WTC11 (cell line): ENCODE measurements around the gene KLRC2. TPM values are rescaled to one million over a fixed set of nuclear protein-coding genes. Genes with fewer than 3 reads are reported as not detected.

ENCODE experiments used
- ATAC-seq: fragments of 200-7000 bp; cut with Tn5 transposase; 2 replicates; pipeline ENCODE4 v1.10.0; 2021; ENCODE audit warnings: mild to moderate bottlenecking, moderate library complexity
- CTCF ChIA-PET: fragments of 300-600 bp; sonication (Branson Sonifier 250); formaldehyde crosslinking; loops from one replicate; lab custom pipeline; 2021; ENCODE audit warnings: antibody characterized with exemption; lab: Charles Lee
- POLR2A ChIA-PET: fragments of 350-600 bp; sonication (Branson Sonifier 250); formaldehyde crosslinking; loops from one replicate; lab custom pipeline; 2021; ENCODE audit warnings: antibody characterized with exemption; lab: Charles Lee
- DNase-seq: peaks from one replicate; pipeline ENCODE4 v3.0.0; 2021; ENCODE audit warnings: low spot score
- H3K27ac Mint-ChIP-seq: 2 replicates; pipeline ENCODE4 v1.8.0; 2021; ENCODE audit warnings: mixed read lengths
- H3K27me3 Mint-ChIP-seq: 2 replicates; pipeline ENCODE4 v1.8.0; 2021; ENCODE audit warnings: low read depth, mild to moderate bottlenecking, moderate library complexity, mixed read lengths
- H3K36me3 Mint-ChIP-seq: 2 replicates; pipeline ENCODE4 v1.8.0; 2021; ENCODE audit warnings: mixed read lengths
- H3K4me1 Mint-ChIP-seq: 2 replicates; pipeline ENCODE4 v1.8.0; 2022; ENCODE audit warnings: mixed read lengths
- H3K4me3 Mint-ChIP-seq: 2 replicates; pipeline ENCODE4 v1.8.0; 2021; ENCODE audit warnings: mild to moderate bottlenecking, moderate library complexity, mixed read lengths
- H3K9me3 Mint-ChIP-seq: 2 replicates; pipeline ENCODE4 v1.8.0; 2021; ENCODE audit warnings: mixed read lengths
- AR ChIP-seq: fragments of 250-450 bp; sonication (Bioruptor Pico); IDR thresholded peaks from 2 replicates; pipeline ENCODE4 v1.9.0; 2021; ENCODE audit warnings: mild to moderate bottlenecking
- ARID4B ChIP-seq: sonication (generic); formaldehyde crosslinking; IDR thresholded peaks from 2 replicates; pipeline ENCODE4 v1.8.0; 2023; ENCODE audit warnings: missing genetic modification reagents, mild to moderate bottlenecking, borderline replicate concordance
- CTCF ChIP-seq: fragments of 200-600 bp; IDR thresholded peaks from 2 replicates; pipeline ENCODE4 v1.8.0; 2022; ENCODE audit warnings: antibody characterized with exemption
- ELF4 ChIP-seq: sonication (generic); formaldehyde crosslinking; IDR thresholded peaks from 2 replicates; pipeline ENCODE4 v1.8.1; 2022; ENCODE audit warnings: low read depth, mild to moderate bottlenecking, moderate library complexity, missing genetic modification reagents
- OVOL2 ChIP-seq: fragments of 250-450 bp; sonication (Bioruptor Pico); IDR thresholded peaks from 2 replicates; pipeline ENCODE4 v1.9.0; 2021; ENCODE audit warnings: mild to moderate bottlenecking, borderline replicate concordance
- SOX15 ChIP-seq: fragments of 250-450 bp; sonication (Bioruptor Pico); IDR thresholded peaks from 2 replicates; pipeline ENCODE4 v1.9.0; 2021; ENCODE audit warnings: mild to moderate bottlenecking
- TEAD4 ChIP-seq: sonication (generic); formaldehyde crosslinking; IDR thresholded peaks from 2 replicates; pipeline ENCODE4 v1.8.0; 2022; ENCODE audit warnings: mild to moderate bottlenecking, missing genetic modification reagents
- USF2 ChIP-seq: sonication (generic); formaldehyde crosslinking; IDR thresholded peaks from 2 replicates; pipeline ENCODE4 v1.8.1; 2023; ENCODE audit warnings: mild to moderate bottlenecking, missing genetic modification reagents, moderate library complexity
- ZNF317 ChIP-seq: sonication (generic); formaldehyde crosslinking; IDR thresholded peaks from 2 replicates; pipeline ENCODE4 v1.8.1; 2023; ENCODE audit warnings: low read depth, mild to moderate bottlenecking, moderate library complexity, missing genetic modification reagents, borderline replicate concordance
- ZNF532 ChIP-seq: fragments of 250-450 bp; sonication (Bioruptor Pico); IDR thresholded peaks from 2 replicates; pipeline ENCODE4 v1.9.0; 2021; ENCODE audit warnings: mild to moderate bottlenecking, borderline replicate concordance
- total RNA-seq: library from RNA; stranded (reverse); gene quantifications from 3 replicates; pipeline ENCODE4 v1.2.3, GENCODE V29; 2021
- TF ChIP-seq, protein P1 (sequence below): fragments of 250-450 bp; sonication (Bioruptor Pico); IDR thresholded peaks from 2 replicates; pipeline ENCODE4 v1.9.0; 2021; ENCODE audit warnings: mild to moderate bottlenecking
- TF ChIP-seq, protein P2 (sequence below): sonication (generic); formaldehyde crosslinking; IDR thresholded peaks from 2 replicates; pipeline ENCODE4 v1.8.1; 2023; ENCODE audit warnings: mild to moderate bottlenecking, missing genetic modification reagents
- TF ChIP-seq, protein P3 (sequence below): sonication (generic); formaldehyde crosslinking; IDR thresholded peaks from 2 replicates; pipeline ENCODE4 v1.8.1; 2023; ENCODE audit warnings: mild to moderate bottlenecking, missing genetic modification reagents, moderate library complexity

KLRC2 gene
- total RNA-seq, 1 experiment from 2014 or later, result not detected

- TF ChIP-seq USF2 (CRISPR knock-in tag), result no peak
- TF ChIP-seq, all 79 proteins: peak for 0
Observed at GRCh38 chr12:10455766-10456165, 20.0 kb upstream of the KLRC2 start (continued).

DNA sequence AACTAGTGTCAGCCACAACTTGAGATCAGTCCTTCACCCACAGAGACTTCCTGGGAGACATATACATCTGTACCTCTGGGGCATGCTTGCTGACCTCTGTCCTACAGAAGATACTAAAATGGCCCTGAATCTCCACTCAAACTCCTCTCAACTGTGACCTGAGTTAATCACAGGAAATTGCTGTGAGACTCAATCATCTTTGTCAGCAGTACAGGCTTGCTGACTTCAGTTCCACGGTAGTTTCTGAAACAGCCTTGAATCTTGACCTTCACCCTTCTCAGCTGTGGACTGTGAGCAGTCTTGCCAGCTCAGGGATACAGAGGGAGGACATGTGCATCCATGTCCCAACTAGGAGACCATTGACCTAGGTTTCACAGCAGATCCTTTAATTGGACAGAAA lies 18.7 kb upstream of the KLRC2 start:
- H3K4me1 Mint-ChIP-seq, result peaks cover 17% of the 10 kb centered on the region
- no peak overlapping the region for H3K27ac Mint-ChIP-seq
- no peak for DNase-seq
- H3K4me3 Mint-ChIP-seq, result no peak overlapping the region
- H3K27me3 Mint-ChIP-seq, result no peaks in the 10 kb centered on the region
- no peak for TF ChIP-seq TEAD4 (CRISPR knock-in tag)
- TF ChIP-seq CTCF, result no peak
- no peak for TF ChIP-seq ZNF317 (CRISPR knock-in tag)
- TF ChIP-seq ARID4B (CRISPR knock-in tag), result no peak
- TF ChIP-seq ZNF532 (CRISPR knock-in tag), result no peak
- TF ChIP-seq, protein P1, sequence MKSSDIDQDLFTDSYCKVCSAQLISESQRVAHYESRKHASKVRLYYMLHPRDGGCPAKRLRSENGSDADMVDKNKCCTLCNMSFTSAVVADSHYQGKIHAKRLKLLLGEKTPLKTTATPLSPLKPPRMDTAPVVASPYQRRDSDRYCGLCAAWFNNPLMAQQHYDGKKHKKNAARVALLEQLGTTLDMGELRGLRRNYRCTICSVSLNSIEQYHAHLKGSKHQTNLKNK (CRISPR knock-in tag), result no peak
- no peak for TF ChIP-seq ELF4 (CRISPR knock-in tag)
- TF ChIP-seq, protein P2, sequence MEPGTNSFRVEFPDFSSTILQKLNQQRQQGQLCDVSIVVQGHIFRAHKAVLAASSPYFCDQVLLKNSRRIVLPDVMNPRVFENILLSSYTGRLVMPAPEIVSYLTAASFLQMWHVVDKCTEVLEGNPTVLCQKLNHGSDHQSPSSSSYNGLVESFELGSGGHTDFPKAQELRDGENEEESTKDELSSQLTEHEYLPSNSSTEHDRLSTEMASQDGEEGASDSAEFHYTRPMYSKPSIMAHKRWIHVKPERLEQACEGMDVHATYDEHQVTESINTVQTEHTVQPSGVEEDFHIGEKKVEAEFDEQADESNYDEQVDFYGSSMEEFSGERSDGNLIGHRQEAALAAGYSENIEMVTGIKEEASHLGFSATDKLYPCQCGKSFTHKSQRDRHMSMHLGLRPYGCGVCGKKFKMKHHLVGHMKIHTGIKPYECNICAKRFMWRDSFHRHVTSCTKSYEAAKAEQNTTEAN (CRISPR knock-in tag), result no peak
- no peak for ATAC-seq
- peaks cover 40% of the 10 kb centered on the region for H3K9me3 Mint-ChIP-seq
- peaks cover 29% of the 10 kb centered on the region for H3K36me3 Mint-ChIP-seq
- POLR2A ChIA-PET, result no interaction called here
- CTCF ChIA-PET, result no interaction called here

DNA sequence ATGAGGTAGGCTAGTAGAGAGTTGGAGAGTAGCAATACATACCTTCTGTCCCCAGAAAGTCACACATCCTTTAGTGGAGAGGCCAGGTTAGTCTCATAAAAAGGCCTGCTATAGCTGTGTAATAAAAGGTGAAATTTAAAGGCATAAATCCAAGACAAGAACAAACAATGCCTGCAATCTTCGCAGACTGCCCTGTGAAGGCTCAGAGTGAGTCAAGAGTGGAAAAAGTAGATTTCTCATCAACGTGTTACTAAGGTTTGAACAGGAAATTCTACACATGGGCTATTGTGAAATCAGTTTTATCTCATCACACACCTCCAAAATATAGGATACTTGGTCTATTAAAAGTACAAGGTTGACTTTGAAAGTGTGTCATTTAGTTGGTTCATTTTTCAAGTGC lies 17.3 kb upstream of the KLRC2 start, which contains the start of gene KLRC1:
TSS of gene KLRC1 (minus strand) at position 222 of the 400 bp plus-strand sequence. CDS start 2,221 bp downstream, outside the sequence.
- Mint-ChIP-seq H3K27me3 (no peaks in the 10 kb centered on the region), H3K4me3 (no peak within 1 kb of the TSS), H3K36me3 (peaks cover 25% of the 10 kb centered on the region), H3K27ac (no peak within 1 kb of the TSS), H3K9me3 (peaks cover 29% of the 10 kb centered on the region), H3K4me1 (peaks cover 16% of the 10 kb centered on the region)
- ATAC-seq, result no peak
- POLR2A ChIA-PET, result no interaction called here
- CTCF ChIA-PET, result no interaction called here
- DNase-seq, result no peak
- TF ChIP-seq AR (CRISPR knock-in tag) (no peak), SOX15 (CRISPR knock-in tag) (no peak), OVOL2 (CRISPR knock-in tag) (no peak)
- TF ChIP-seq, protein P3, sequence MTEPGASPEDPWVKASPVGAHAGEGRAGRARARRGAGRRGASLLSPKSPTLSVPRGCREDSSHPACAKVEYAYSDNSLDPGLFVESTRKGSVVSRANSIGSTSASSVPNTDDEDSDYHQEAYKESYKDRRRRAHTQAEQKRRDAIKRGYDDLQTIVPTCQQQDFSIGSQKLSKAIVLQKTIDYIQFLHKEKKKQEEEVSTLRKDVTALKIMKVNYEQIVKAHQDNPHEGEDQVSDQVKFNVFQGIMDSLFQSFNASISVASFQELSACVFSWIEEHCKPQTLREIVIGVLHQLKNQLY (CRISPR knock-in tag), result no peak
